NCI-H774 (cell line): ENCODE results near the gene CLTB.
"Not testable (repeated sequence)": the region's sequence is repeated elsewhere in the genome, so short reads cannot be mapped to it uniquely, and the experiment has no call there.

Experiments
- DNase-seq: peaks from one replicate; lab custom pipeline; 2025; lab: John Stamatoyannopoulos, UW

Gene CLTB

GRCh38 chr5:176415952-176416924 lies at the start of gene CLTB:
TSS of gene CLTB (minus strand) at chr5:176416539. CDS start at chr5:176416363, 176 bp downstream.
- DNase-seq = peak; percentile 90

- DNase-seq = no peak
Measured at GRCh38 chr5:176463113-176463764, 46.9 kb upstream of the CLTB start.

- no peak for DNase-seq
Measured at GRCh38 chr5:176461349-176461748, 45.0 kb upstream of the CLTB start.

- DNase-seq = no peak
Measured at GRCh38 chr5:176458904-176459561, 42.7 kb upstream of the CLTB start.

GRCh38 chr5:176454724-176455394 lies 38.5 kb upstream of the CLTB start:
- no peak for DNase-seq

- DNase-seq = no peak
Measured at GRCh38 chr5:176450077-176450476, 33.7 kb upstream of the CLTB start.

GRCh38 chr5:176447978-176448608 lies 31.8 kb upstream of the CLTB start, which contains the start of gene FAF2:
TSS of gene FAF2 (plus strand) at chr5:176448385. CDS start at chr5:176448408, 23 bp downstream.
- DNase-seq = peak; percentile 95

- DNase-seq = no peak
Measured at GRCh38 chr5:176447591-176447977, 31.2 kb upstream of the CLTB start.

GRCh38 chr5:176446884-176447590 lies 30.7 kb upstream of the CLTB start:
- DNase-seq = no peak

GRCh38 chr5:176446028-176446665 lies 29.8 kb upstream of the CLTB start:
- no peak for DNase-seq

GRCh38 chr5:176444742-176445141 lies 28.4 kb upstream of the CLTB start:
- DNase-seq = no peak

GRCh38 chr5:176442911-176443310 lies 26.6 kb upstream of the CLTB start:
- DNase-seq = not testable (repeated sequence)

GRCh38 chr5:176441921-176442323 lies 25.6 kb upstream of the CLTB start:
- DNase-seq = no peak

GRCh38 chr5:176440927-176441706 lies 24.8 kb upstream of the CLTB start:
- no peak for DNase-seq

- DNase-seq = no peak
Measured at GRCh38 chr5:176438959-176439757, 22.8 kb upstream of the CLTB start.

GRCh38 chr5:176436656-176437055 lies 20.3 kb upstream of the CLTB start:
- DNase-seq = no peak

GRCh38 chr5:176432707-176433106 lies 16.4 kb upstream of the CLTB start:
- no peak for DNase-seq

- DNase-seq = no peak
Measured at GRCh38 chr5:176429972-176430371, 13.6 kb upstream of the CLTB start.

- DNase-seq = no peak
Measured at GRCh38 chr5:176427971-176428370, 11.6 kb upstream of the CLTB start.
